Measurements from ENCODE around the gene B9D1.

Gene B9D1

GRCh38 chr17:19299214-19299747 lies 63.2 kb downstream of the B9D1 start:
- Histone ChIP-seq H4K20me1 (ENCODE audit: control insufficient read depth, insufficient read depth, low read depth, low read length) (peaks cover 26% of the 10 kb centered on the region), H3K27ac (ENCODE audit: low read depth, low read length) (no peak overlapping the region), H3K36me3 (ENCODE audit: control insufficient read depth, low read length) (no peaks in the 10 kb centered on the region), H3K4me3 (ENCODE audit: low read length) (no peak overlapping the region), H3K9me3 (ENCODE audit: control insufficient read depth, insufficient read depth, low read length) (no peaks in the 10 kb centered on the region), H3K4me2 (ENCODE audit: low read length) (no peak overlapping the region), H3F3A (ENCODE audit: control insufficient read depth, insufficient read depth) (peaks cover 12% of the 10 kb centered on the region; the same call in 1 of the 2 replicates), H3K4me1 (ENCODE audit: control insufficient read depth, low read length) (peaks cover 20% of the 10 kb centered on the region), H3K9me2 (replicated peaks; ENCODE audit: control insufficient read depth, low read length) (no peaks in the 10 kb centered on the region), H3K27me3 (ENCODE audit: control insufficient read depth, low read length) (peaks cover 63% of the 10 kb centered on the region), H3K79me2 (ENCODE audit: control insufficient read depth, low read length) (no peaks in the 10 kb centered on the region)
- TF ChIP-seq EZH2phosphoT487 (IDR thresholded peaks at IDR 0.05; ENCODE audit: borderline replicate concordance, low read length), result no peak
- TF ChIP-seq, protein P1, sequence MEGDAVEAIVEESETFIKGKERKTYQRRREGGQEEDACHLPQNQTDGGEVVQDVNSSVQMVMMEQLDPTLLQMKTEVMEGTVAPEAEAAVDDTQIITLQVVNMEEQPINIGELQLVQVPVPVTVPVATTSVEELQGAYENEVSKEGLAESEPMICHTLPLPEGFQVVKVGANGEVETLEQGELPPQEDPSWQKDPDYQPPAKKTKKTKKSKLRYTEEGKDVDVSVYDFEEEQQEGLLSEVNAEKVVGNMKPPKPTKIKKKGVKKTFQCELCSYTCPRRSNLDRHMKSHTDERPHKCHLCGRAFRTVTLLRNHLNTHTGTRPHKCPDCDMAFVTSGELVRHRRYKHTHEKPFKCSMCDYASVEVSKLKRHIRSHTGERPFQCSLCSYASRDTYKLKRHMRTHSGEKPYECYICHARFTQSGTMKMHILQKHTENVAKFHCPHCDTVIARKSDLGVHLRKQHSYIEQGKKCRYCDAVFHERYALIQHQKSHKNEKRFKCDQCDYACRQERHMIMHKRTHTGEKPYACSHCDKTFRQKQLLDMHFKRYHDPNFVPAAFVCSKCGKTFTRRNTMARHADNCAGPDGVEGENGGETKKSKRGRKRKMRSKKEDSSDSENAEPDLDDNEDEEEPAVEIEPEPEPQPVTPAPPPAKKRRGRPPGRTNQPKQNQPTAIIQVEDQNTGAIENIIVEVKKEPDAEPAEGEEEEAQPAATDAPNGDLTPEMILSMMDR (IDR thresholded peaks at IDR 0.05; ENCODE audit: low read depth, low read length, poor library complexity, severe bottlenecking), result no peak

DNA sequence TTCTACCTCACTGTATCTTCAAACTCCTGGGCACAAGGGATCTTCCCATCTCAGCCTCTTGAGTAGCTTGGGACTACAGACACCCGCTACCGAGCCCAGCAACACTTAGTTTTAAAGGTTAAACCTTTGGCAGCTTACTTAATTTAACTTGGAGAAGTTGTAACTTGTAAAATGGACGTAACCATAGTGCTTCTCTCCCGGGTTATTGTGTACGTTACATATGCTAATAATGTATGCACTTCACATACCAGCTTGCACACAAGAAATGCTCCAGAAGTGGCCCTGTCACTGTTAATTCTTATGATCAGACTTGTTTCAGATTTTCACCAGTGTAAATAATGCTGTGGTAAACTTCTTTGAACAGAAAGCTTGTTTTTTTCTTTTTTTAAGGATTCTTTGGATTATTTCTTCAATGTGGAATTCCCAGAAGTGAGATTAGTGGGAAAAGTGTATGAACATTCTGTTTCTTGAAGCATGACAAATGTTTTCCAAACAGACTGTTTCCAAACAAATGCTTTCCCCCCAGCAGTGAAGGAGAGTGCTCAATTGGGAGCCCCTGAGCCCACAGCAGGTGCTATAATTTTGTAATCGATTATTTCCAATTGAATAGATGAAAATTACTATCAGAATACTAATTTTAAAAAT lies 63.8 kb downstream of the B9D1 start:
- no peak overlapping the region for H3K27ac ChIP-seq (ENCODE audit: low read depth, low read length)
- H4K20me1 ChIP-seq (ENCODE audit: control insufficient read depth, insufficient read depth, low read depth, low read length), result peaks cover 23% of the 10 kb centered on the region
- no peak overlapping the region for H3K4me3 ChIP-seq (ENCODE audit: low read length)
- peaks cover 12% of the 10 kb centered on the region; the same call in 1 of the 2 replicates for H3F3A ChIP-seq (ENCODE audit: control insufficient read depth, insufficient read depth)
- TF ChIP-seq, protein P1 (IDR thresholded peaks at IDR 0.05; ENCODE audit: low read depth, low read length, poor library complexity, severe bottlenecking), result no peak
- TF ChIP-seq EZH2phosphoT487 (IDR thresholded peaks at IDR 0.05; ENCODE audit: borderline replicate concordance, low read length), result no peak
- no peaks in the 10 kb centered on the region for H3K36me3 ChIP-seq (ENCODE audit: control insufficient read depth, low read length)
- no peaks in the 10 kb centered on the region for H3K79me2 ChIP-seq (ENCODE audit: control insufficient read depth, low read length)
- no peaks in the 10 kb centered on the region for H3K9me2 ChIP-seq (replicated peaks; ENCODE audit: control insufficient read depth, low read length)
- no peaks in the 10 kb centered on the region for H3K9me3 ChIP-seq (ENCODE audit: control insufficient read depth, insufficient read depth, low read length)
- H3K4me1 ChIP-seq (ENCODE audit: control insufficient read depth, low read length), result peaks cover 14% of the 10 kb centered on the region
- no peak overlapping the region for H3K4me2 ChIP-seq (ENCODE audit: low read length)
- H3K27me3 ChIP-seq (ENCODE audit: control insufficient read depth, low read length), result peaks cover 62% of the 10 kb centered on the region

- H3K27ac ChIP-seq (ENCODE audit: low read depth, low read length), result no peak overlapping the region
- H4K20me1 ChIP-seq (ENCODE audit: control insufficient read depth, insufficient read depth, low read depth, low read length), result peaks cover 17% of the 10 kb centered on the region
- no peaks in the 10 kb centered on the region for H3K36me3 ChIP-seq (ENCODE audit: control insufficient read depth, low read length)
- 0 out of 2 replicates have a peak, but pooled peaks cover 2% of the 10 kb centered on the region for H3F3A ChIP-seq (ENCODE audit: control insufficient read depth, insufficient read depth)
- no peak overlapping the region for H3K4me3 ChIP-seq (ENCODE audit: low read length)
- no peaks in the 10 kb centered on the region; the same call in 1 of the 2 replicates for H3K4me1 ChIP-seq (ENCODE audit: control insufficient read depth, low read length)
- H3K79me2 ChIP-seq (ENCODE audit: control insufficient read depth, low read length), result no peaks in the 10 kb centered on the region
- no peak overlapping the region for H3K4me2 ChIP-seq (ENCODE audit: low read length)
- H3K9me2 ChIP-seq (replicated peaks; ENCODE audit: control insufficient read depth, low read length), result no peaks in the 10 kb centered on the region
- H3K27me3 ChIP-seq (ENCODE audit: control insufficient read depth, low read length), result peaks cover 66% of the 10 kb centered on the region
- no peaks in the 10 kb centered on the region for H3K9me3 ChIP-seq (ENCODE audit: control insufficient read depth, insufficient read depth, low read length)
- TF ChIP-seq, protein P1 (IDR thresholded peaks at IDR 0.05; ENCODE audit: low read depth, low read length, poor library complexity, severe bottlenecking), result no peak
- TF ChIP-seq EZH2phosphoT487 (IDR thresholded peaks at IDR 0.05; ENCODE audit: borderline replicate concordance, low read length), result no peak
These were observed 65.4 kb downstream of the B9D1 start for GRCh38 chr17:19296786-19297778.
